Activated CD4-positive, alpha-beta T cell treated with anti-CD3 and anti-CD28 coated beads, Interleukin-2, Interleukin-6, amounts not matched to agents 100 ng/mL and 50 ng/mL, durations not matched to agents 16 hours and 8 hours (primary cell): ENCODE data around the gene KLK4.
A peak's percentile ranks its signal among the peaks of the same experiment; 100 is the strongest.

ENCODE experiments used
- DNase-seq: peaks from one replicate; pipeline ENCODE4 v3.0.0-alpha.2; 2020

KLK4 gene

DNA sequence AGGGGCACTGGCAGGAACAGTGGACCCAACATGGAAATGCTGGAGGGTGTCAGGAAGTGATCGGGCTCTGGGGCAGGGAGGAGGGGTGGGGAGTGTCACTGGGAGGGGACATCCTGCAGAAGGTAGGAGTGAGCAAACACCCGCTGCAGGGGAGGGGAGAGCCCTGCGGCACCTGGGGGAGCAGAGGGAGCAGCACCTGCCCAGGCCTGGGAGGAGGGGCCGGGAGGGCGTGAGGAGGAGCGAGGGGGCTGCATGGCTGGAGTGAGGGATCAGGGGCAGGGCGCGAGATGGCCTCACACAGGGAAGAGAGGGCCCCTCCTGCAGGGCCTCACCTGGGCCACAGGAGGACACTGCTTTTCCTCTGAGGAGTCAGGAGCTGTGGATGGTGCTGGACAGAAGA is 33.9 kb downstream of the KLK4 start:
- DNase-seq = no peak

DNA sequence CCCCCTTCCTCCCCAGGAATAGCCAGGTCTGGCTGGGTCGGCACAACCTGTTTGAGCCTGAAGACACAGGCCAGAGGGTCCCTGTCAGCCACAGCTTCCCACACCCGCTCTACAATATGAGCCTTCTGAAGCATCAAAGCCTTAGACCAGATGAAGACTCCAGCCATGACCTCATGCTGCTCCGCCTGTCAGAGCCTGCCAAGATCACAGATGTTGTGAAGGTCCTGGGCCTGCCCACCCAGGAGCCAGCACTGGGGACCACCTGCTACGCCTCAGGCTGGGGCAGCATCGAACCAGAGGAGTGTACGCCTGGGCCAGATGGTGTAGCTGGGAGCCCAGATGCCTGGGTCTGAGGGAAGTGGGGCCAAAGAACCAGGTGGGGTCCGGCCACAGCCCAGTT is 34.7 kb downstream of the KLK4 start:
- no peak for DNase-seq

DNA sequence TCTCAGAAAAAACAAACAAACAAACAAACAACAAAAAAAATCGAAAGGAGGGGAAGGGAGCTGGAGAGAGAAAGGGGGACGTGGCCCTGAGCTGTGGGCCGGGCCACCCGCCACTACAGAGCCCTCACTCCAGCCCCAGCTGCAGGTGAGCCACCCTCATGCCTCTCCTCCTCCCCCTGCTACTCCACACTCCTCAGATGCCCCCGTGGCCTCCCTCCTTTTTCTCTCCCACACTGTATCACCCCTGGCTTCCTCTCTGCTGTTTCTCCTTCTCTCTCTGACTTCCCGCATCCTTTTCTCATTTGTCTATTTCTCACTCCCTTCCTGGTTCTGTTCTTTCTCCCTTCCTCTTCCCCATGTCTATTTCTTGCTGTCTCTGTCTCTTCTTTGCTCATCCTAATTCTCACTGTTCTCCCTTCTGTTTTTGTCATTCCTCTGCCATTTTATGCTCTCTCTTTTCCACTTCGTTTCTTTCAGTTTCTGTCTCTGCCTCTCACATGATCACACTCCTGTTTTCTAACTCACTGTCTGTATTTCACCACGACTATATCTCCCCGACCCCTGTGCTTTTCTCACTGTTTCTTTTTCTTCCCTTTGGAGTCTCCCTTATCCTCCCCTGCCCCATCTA is 35.3 kb downstream of the KLK4 start:
- DNase-seq = no peak

DNA sequence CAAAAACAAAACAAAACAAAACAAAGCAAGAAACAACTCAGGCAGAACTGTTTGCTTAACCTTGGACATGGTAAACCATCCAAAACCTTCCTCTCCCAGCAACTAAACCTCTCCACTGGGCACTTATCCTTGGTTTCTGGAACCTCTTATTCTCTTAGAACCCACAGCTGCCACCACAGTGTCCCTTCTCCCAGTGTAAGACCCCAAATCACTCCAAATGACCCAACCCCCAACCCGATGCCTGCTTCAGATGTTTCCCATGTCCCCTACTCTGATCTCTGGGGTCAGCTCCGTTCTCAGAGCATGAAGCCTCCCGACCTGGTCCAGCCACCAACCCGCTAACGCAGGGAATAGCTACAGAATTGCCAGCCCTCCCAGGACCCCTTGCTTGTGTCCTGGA is 37.0 kb downstream of the KLK4 start:
- DNase-seq = no peak

DNA sequence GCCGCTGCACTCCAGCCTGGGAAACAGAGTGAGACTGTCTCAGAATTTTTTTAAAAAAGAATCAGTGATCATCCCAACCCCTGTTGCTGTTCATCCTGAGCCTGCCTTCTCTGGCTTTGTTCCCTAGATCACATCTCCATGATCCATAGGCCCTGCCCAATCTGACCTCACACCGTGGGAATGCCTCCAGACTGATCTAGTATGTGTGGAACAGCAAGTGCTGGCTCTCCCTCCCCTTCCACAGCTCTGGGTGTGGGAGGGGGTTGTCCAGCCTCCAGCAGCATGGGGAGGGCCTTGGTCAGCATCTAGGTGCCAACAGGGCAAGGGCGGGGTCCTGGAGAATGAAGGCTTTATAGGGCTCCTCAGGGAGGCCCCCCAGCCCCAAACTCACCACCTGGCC is 38.1 kb downstream of the KLK4 start, which contains the start of gene KLK2:
Gene KLK2, plus strand, starts transcription at position 384 of the 400 bp plus-strand sequence. CDS start 35 bp downstream, outside the sequence.
- no peak for DNase-seq

DNA sequence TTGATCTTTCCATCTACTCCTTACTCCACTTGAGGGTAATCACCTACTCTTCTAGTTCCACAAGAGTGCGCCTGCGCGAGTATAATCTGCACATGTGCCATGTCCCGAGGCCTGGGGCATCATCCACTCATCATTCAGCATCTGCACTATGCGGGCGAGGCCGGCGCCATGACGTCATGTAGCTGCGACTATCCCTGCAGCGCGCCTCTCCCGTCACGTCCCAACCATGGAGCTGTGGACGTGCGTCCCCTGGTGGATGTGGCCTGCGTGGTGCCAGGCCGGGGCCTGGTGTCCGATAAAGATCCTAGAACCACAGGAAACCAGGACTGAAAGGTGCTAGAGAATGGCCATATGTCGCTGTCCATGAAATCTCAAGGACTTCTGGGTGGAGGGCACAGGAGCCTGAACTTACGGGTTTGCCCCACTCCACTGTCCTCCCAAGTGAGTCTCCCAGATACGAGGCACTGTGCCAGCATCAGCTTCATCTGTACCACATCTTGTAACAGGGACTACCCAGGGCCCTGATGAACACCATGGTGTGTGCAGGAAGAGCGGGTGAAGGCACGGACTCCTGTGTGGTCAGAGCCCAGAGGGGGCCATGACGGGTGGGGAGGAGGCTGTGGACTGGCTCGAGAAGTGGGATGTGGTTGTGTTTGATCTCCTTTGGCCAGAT is 40.6 kb downstream of the KLK4 start:
- DNase-seq = peak; percentile 28

DNA sequence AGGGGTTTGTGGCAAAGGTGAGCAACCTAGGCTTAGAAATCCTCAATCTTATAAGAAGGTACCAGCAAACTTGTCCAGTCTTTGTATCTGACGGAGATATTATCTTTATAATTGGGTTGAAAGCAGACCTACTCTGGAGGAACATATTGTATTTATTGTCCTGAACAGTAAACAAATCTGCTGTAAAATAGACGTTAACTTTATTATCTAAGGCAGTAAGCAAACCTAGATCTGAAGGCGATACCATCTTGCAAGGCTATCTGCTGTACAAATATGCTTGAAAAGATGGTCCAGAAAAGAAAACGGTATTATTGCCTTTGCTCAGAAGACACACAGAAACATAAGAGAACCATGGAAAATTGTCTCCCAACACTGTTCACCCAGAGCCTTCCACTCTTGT is 41.7 kb downstream of the KLK4 start:
- no peak for DNase-seq

DNA sequence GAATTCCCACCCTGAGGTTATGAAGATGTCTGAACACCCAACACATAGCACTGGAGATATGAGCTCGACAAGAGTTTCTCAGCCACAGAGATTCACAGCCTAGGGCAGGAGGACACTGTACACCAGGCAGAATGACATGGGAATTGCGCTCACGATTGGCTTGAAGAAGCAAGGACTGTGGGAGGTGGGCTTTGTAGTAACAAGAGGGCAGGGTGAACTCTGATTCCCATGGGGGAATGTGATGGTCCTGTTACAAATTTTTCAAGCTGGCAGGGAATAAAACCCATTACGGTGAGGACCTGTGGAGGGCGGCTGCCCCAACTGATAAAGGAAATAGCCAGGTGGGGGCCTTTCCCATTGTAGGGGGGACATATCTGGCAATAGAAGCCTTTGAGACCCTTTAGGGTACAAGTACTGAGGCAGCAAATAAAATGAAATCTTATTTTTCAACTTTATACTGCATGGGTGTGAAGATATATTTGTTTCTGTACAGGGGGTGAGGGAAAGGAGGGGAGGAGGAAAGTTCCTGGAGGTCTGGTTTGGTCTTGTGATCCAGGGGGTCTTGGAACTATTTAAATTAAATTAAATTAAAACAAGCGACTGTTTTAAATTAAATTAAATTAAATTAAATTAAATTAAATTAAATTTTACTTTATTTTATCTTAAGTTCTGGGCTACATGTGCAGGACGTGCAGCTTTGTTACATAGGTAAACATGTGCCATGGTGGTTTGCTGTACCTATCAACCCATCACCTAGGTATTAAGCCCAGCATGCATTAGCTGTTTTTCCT is 49.5 kb downstream of the KLK4 start:
- no peak for DNase-seq

DNA sequence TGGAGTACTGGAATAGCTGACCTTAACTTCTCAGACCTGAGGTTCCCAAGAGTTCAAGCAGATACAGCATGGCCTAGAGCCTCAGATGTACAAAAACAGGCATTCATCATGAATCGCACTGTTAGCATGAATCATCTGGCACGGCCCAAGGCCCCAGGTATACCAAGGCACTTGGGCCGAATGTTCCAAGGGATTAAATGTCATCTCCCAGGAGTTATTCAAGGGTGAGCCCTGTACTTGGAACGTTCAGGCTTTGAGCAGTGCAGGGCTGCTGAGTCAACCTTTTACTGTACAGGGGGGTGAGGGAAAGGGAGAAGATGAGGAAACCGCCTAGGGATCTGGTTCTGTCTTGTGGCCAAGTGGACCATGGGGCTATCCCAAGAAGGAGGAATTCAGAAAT is 50.2 kb downstream of the KLK4 start:
- no peak for DNase-seq

DNA sequence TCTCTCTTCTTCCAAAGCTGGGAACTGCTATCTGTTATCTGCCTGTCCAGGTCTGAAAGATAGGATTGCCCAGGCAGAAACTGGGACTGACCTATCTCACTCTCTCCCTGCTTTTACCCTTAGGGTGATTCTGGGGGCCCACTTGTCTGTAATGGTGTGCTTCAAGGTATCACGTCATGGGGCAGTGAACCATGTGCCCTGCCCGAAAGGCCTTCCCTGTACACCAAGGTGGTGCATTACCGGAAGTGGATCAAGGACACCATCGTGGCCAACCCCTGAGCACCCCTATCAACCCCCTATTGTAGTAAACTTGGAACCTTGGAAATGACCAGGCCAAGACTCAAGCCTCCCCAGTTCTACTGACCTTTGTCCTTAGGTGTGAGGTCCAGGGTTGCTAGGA is 51.3 kb downstream of the KLK4 start:
- no peak for DNase-seq

DNA sequence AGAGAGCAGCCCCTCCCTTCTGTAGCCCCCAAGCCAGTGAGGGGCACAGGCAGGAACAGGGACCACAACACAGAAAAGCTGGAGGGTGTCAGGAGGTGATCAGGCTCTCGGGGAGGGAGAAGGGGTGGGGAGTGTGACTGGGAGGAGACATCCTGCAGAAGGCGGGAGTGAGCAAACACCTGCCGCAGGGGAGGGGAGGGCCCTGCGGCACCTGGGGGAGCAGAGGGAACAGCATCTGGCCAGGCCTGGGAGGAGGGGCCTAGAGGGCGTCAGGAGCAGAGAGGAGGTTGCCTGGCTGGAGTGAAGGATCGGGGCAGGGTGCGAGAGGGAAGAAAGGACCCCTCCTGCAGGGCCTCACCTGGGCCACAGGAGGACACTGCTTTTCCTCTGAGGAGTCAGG is 52.3 kb downstream of the KLK4 start:
- no peak for DNase-seq

DNA sequence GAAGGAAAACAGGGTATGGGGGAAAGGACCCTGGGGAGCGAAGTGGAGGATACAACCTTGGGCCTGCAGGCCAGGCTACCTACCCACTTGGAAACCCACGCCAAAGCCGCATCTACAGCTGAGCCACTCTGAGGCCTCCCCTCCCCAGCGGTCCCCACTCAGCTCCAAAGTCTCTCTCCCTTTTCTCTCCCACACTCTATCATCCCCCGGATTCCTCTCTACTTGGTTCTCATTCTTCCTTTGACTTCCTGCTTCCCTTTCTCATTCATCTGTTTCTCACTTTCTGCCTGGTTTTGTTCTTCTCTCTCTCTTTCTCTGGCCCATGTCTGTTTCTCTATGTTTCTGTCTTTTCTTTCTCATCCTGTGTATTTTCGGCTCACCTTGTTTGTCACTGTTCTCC is 53.8 kb downstream of the KLK4 start:
- no peak for DNase-seq
